HG03175 (cell line): ENCODE measurements around the gene EPN3.

Experiments used
- ATAC-seq: cut with Tn5 transposase; IDR thresholded peaks from one replicate; pipeline ENCODE4 v1.9.1; 2021; ENCODE audit warnings: mild to moderate bottlenecking, moderate library complexity; ENCODE audit not compliant: unreplicated experiment

Gene EPN3

DNA sequence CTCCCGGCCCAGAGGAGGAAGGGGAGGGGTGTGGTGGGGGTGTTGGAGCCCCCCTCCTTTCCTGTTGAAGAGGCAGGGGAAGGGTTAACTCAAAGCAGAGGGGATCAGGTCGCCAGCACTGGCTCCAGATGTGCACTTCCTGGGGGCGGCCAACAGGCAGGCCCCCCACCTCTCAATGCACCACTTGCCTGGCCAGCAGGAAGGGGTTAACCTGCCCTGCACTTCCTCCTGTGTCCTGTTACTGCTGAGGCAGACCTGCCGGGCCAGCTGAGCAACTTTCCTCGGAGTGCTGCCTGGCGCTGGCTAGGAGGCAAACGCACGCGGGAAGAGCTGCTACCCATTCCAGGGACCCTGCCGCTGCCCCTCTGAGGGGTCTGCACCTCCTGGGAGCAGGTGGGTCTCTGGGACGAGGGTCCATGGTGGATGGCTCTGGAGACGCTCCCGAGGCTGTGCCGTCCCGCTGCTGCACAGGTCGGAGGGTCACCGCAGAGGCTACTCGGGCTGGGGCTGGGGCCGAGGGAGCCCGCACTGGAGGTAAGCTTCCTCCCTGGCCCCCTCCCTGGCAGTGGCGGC lies at the start of gene EPN3:
Gene EPN3 (plus strand): TSS at position 284 of the 573 bp plus-strand sequence. CDS start 3,822 bp downstream, outside the sequence.
- ATAC-seq = no peak

DNA sequence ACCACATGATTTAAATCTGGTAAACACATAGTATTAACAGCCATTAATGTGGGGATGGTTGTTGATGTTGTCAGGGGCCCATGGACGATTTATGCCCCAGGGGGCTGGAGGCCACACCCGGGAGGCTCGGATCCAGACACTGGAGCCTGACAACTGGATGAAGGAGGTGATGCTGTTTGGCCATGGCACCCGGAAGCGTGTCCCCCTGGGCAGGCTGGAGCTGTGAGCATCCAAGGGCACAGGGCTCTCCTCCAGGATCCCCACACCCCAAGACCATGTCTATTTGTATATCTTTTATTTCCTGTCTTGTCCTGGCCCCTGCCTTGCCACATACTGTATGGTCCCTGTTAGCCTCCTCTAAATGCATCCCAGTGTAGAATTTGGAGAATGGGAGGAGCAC lies 49.3 kb upstream of the EPN3 start:
- ATAC-seq = no peak

DNA sequence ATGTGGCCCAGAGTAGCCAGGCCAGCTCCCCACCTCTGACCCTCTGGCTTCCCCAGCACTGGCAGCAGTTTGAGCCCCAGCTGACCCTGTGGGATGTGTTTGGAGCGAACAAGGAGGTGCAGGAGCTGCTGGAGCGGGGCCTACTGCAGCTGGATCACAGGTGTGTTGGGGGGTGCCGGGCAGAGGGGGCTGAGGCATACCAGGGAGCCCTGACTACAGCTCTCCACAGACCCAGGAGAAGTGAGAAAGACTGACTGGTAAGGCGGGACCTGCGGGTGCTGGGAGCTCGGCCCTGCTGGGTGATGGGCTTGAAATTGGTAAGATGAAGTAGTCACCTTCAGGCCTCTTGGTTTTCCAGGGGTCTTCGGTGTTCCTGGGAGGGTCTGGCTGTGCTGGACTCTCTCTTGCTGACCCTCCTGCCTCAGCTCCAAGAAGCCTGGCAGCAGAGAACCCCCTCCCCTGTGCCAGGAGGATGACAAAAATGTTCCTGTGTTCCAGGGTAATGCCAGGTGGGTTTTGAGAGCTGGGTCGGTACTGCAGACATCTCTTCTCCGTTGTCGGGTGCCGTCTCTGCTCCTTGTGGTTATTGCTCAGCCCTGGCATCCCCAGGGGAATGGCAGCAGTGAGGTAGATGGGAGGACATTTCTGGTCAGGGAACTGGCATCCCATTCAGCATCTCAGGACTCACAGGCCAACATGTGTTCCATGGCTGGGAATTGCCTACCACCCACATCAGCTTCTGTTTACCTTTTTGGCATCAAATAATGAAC lies 48.0 kb upstream of the EPN3 start:
- ATAC-seq = no peak

DNA sequence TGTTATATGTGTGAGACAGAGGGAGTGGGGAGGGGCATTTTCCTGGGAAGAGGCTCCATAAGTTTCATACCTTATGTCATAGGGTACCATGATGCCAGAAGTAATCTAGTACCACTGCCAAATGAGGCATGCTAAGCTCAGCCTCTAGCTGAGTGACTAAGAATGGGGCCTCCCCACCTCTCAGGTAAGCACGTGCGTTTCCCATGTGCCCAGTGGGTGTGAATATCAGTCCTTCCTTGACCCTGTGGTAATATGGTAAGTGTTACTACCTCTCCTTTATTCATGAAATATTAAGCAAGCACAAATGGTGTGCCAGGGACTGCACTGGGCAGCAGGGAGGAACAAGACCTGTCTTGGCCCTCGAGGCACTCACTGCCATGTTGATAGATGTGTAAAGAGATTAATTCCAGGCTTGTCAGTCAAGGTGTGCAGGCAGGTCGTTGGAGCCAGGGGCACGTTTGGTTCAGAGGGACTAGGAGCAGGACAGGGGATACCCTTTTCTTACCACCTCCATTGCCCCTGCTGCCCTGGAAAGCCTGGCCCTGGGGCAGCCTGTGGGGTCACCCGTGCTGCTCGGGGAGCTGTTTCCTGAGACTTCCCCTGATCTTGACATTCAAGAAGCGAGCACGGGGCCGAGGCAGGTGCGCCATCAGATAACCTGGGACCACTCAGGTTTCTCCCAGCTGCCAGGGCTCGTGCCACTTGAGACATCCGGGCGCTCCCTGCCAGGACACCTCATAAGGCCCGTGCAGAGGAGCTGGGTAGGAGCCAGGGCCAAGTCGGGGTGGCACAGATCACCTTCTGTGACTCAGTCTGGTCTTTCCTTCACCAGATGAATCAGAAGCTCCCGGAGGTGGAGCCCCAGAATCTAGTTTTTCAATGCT lies 45.1 kb upstream of the EPN3 start:
- ATAC-seq = no peak

DNA sequence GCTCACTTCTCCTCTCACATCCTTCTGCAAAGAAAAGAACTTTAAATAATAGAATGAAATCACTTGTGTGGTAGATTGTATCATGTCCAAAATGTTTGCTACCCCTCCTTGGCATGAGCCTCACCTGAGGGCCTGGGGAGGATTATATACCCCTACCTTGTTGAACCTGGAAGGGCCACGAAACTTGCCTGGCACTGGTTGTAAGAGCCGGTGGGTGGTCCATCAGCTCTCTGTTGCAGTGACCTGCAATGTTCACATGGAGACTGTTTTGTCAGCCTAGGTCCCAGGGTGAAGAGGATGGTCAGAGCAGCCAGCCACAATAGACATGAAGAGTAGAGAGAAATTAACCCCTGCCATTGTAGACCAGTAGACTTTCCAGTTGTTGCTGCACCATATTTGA lies 43.7 kb upstream of the EPN3 start:
- ATAC-seq = no peak

DNA sequence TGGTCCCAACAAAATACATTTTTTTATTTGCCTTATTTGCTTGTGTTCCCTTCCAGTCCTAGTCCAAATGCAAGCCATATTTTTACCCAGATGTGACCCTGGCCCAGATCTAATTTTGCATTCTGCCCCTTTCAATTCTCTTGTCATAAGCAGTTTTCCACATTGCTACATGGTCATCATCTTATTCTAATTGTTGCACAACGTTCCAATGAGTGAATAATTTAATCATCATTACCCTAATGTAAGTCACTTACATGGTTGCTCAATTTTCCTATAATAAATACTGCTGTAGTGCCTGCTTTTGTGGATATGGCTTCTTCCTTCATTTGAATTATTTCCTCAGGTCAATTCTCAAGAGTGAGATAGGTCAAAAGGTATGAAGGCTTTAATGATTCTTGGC lies 41.0 kb upstream of the EPN3 start:
- ATAC-seq = no peak

DNA sequence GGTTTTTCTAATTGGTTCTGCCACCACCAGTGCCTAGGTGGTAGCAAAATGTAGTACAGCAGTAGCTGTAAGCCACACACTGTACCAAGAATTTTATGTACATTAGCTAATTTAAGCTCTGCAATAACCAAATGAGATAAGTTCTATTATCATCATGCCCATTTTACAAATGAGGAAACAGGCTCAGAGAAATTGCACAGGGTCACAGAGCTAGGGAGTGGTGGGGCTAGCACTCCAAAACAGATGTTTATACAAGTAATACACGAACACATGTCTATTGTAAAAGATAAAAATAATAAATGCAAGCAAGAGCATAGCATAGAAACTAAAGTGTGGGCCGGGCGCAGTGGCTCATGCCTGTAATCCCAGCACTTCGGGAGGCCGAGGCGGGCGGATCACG lies 40.3 kb upstream of the EPN3 start:
- no peak for ATAC-seq

DNA sequence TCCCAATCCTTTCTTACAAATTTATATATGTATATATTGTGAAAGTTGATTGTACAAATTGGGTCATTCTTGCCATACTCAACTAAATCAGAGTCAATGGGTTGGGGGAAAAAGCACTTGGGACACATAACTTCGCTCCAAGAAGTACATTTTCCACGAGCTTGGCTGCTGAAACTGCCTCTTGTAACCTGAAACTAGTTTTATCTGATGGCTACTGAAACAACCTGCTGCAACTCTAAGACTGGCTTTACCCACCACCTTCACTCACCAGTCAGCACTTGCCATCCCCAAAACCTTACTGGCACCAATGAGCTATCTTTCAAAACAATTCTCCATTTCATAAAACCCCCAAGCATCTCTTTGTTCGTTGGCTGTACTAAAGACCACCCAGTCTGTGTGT lies 38.8 kb upstream of the EPN3 start:
- ATAC-seq = no peak

DNA sequence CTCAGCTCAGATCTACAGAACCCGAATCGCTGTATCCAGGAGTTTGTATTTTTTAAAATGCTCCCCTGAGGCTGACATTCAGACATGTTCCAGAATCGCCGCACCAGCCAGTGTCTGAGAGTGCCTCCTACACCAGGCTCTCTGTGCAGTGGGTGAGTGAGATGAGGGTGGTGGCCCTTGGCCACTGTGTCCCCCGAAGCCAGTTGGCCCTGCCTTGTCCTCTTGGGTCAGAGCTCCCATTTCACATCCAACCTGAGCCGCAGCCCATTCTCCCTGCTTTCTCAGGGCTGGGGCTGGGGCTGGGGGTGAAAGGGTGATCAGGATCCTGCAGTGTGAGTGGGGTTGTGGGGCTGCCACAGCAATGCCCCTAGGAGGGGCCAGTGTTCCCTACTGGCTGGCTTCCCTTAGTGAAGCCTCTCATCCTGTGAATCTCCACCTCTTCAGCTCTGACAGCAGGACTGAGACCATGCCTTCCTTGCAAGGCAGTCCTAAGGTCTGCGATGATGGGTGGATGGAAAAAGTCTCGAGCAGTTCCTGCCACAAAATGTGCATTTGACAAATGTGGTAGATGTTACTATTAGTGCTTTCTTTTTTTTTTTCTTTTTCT lies 37.2 kb upstream of the EPN3 start:
- no peak for ATAC-seq

DNA sequence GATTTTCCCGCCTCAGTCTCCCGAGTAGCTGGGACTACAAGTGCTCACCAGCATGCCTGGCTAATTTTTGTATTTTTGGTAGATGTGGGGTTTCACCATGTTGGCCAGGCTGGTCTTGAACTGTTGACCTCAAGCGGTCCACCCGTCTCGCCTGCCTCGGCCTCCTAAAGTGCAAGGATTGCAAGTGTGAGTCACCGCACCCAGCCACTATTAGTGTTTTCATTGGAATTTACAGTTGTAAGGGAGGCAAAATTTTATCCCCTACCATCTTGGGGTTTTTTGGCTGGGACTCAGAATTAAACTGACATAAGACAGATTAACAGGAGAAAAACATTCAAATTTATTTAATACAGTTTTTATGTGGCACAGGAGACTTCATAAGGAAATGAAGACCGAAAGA lies 36.6 kb upstream of the EPN3 start:
- no peak for ATAC-seq

DNA sequence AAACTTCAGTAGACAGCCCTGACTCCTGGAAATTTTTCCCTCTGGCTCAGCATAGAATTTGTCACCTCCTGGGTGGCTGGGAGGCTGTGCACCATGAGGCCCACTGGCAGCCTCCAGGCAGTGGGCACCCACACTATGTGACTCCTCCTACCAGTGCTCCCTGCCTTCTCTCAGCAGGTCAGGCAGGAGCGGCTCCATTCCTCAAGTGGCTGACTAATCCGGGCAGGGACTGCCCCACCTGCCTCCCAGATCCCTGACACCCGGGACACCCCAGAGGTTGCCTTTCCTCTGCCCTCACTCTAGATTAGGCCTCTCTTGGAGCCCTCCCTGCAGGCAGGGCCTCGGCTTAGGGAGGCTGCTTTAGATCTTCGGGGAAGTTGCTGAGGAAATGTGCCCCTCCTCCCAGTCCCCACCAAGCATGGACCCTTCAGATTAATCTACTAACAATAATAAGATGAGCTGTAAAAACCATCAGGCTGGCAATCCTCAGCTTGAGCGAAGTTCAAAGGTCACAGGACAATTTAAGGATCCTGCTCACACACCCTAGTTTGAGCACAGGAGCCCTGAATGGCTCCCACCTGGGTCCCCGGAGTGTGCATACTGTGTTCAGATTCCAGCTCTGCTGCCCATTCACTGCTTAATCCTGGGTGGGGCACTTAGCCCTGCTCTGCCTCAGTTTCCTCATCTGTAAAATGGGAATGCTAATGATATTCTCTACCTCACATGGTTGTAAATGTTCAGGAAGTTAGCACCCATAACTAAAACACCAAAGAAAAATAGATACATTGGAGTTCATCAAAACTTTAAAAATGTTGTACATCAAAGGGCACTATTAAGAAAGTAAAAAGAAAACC lies 34.3 kb upstream of the EPN3 start:
- ATAC-seq = no peak

DNA sequence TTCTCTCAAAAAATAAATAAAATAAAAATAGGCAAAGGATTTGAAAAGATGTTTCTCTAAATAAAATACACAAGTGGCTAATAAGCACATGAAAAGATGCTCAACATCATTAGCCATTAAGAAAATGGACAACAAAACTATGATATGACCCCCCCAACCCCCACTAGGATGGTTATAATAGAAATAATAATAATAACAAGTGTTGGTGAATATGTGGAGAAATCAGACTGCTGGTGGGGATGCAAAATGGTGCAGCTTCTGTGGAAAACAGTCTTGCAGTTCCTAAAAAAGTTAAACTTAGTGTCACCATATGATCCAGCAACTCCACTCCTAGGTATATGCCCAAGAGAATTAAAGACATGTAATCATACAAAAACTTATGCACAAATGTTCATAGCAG lies 33.3 kb upstream of the EPN3 start:
- no peak for ATAC-seq

DNA sequence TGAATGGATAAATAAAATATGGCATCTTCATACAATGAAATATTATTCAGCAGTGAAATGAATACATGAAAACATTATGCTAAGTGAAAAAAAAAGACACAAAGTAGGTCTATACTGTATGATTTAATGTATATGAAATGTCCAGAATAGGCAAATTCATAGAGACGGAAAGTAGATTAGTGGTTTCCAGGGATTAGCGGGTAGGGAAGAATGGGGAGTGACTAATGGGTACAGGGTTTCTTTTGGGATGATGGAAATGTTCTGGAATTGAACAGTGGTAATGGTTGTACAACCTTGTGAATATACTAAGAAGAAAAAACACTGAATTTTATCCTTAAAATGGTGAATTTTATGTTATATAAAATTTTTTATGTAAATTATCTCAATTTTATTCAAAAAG lies 32.8 kb upstream of the EPN3 start:
- no peak for ATAC-seq

DNA sequence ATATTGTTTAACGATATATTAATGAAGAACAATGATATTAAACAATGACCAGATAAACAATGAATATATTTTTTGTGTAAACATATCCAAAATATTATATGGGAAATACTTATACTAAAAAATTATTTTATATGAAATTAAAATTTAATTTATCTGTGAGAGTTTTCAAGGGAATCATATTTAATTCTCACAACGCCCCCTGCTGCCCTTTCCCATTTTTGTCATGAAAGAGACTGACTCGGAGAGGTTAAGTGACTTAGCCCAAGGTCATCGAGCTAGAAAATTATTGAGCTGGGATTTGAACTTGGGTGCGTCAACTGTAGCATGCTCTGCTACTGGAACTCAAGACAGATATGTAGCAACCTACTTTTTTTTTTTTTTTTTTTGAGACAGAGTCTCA lies 31.5 kb upstream of the EPN3 start:
- ATAC-seq = no peak

DNA sequence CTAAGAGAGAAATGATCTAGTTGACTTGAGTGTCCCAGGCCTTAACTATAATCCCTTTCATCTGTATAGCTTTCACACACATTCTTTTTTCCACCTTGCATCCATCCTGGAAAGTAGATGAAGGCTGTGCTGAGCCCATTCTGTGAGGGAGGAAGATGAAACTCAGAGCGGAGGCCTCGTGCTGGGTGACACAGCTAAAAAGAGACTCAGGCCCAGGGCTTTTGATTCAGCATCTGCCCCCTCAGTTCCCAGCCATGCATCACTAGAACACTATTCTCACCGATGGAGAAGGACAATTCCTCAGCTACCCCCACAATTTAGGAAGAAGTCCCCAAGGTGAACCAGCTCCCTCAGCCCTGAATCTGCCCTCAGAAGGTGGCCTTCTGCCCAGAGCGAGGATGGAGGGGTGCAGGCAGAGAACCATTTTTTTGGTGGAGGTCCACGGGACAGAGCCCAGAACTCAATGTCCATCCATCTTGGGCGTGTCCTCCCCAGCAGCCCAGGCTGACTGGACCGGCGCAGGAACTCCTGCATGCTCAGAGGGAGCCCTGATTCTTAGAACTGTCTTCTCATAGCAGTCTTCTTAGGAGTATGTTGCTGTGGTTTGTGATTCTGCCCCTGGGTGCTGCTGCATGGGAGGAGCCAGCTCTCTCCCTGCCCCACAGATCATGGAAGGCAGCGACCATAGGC lies 30.1 kb upstream of the EPN3 start:
- ATAC-seq = no peak

DNA sequence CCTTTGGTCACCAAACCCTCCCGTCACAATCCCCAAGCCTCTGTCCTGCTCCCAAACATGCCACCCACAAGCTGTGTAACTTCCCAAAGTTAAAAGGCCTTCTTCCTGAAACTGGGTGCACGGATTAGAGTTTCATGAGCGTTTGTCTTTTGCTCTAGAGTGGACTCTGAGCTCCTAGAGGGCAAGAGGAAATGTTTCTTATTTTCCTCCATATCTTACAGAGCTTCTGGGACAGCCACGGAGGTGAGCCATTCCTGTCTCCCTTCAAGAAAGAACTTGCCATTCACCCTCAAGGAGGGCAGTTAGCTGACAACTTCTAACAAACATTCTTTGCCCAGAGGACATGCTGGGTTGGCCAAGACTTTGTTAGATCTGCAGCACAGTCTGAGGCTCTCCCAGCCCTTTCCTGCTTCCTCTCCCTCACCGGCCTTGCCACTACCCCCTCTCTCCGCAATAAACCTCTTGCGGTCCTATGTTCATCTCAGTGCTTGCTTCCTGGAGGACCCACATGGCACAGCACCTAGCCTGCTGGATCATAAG lies 26.9 kb upstream of the EPN3 start:
- ATAC-seq = no peak

DNA sequence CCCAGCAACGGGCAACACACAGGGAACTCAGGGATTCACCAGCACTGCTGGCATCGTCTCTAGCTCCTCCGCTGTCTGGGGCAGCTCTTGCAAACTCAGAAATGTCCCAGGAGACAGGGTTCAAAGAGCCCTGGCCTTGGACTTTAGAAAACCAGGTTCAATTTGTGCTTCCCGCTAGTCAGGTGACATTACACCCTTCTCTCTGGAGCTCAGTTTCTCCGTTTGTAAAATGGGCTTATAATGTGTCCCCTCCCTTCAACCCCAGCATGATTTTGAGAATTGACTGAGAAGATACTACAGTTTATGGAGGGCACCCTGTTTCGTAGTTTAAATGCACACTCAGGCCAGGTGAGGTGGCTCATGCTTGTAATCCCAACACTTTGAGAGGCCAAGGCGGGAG lies 26.2 kb upstream of the EPN3 start:
- ATAC-seq = no peak

DNA sequence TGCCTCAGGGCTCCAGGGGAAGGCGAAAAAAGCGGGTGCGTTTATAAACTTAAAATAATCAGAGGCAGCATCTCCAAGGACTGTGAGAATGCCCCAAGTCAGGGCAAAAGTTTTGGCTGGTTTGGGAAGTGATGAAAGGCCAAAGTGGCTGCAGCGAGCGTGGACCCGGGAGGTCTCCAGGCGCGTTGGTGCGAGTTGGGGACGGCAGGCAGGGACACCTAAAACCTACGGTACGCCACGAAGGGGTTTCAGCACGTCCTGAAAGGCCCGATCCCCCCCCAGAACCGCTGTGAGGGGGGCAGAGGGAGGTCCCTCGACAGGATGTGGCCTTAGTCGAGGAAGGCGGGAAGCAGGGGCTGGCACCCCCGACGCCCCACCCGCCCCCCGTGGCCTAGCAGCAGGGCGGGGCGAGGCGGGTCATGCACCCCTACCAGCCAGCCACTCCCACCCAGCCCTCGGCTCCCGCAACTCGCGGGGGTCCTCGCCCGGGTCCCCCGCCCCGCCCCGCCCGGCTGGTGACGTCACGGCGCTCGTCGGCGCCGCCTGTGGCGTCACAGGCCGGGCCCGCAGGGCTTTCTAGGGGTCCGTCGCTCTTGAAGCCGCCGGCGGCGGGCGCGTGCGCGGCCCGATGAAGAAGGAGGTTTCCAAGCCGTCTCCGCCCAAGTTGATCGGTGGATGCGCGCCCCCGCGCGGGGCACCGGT lies 24.5 kb upstream of the EPN3 start, which contains the start of gene MYCBPAP:
Gene MYCBPAP (plus strand): TSS at position 569 of the 702 bp plus-strand sequence. CDS start 236 bp downstream, outside the sequence.
- ATAC-seq = no peak
